GM19351 (cell line): ENCODE results near the gene OR7G3.

Experiments used
- ATAC-seq: cut with Tn5 transposase; IDR thresholded peaks from one replicate; pipeline ENCODE4 v1.9.1; 2021; ENCODE audit warnings: mild to moderate bottlenecking, moderate library complexity; ENCODE audit not compliant: unreplicated experiment

The OR7G3 gene

DNA sequence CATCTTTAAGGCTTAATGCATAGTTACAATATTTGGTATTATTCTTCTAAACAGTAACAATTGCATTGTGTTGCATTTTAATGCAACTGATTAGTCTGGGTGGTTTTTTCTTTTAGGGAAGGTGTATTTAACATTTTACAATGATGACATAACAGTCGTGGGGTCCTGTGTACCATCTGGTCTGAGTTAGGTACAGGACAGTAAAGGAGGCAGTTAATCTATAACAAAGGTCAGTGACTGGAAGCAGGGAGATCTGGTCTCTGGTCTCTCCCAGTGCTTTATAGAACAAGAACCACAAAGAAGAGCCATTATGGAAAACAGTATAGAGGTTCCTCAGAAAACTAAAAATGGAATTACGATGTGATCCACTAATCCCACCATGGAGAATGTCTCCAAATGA, 16.8 kb downstream of the OR7G3 start:
- ATAC-seq = no peak

DNA sequence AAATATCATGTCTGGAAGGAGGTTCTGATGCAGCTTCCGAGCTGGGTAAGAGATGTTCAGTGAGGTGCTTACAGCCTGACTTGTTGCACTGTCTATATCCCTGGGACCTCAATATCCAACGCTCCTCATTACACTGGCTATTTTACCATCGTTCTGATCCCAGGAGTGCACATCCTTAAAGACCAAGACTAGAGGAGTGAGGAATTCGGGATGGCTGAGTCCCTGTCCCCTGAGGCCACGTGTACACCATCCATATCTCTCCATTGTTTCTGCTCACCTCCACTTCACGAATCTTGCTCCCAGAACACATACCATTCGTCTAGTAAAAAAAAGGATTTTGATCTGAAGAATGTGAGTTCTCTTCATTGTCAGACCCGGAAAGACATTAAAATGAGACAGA, 19.4 kb downstream of the OR7G3 start, which contains the start of gene OR7G2:
Gene OR7G2, minus strand, starts transcription at position 101 of the 400 bp plus-strand sequence. CDS start 4,232 bp downstream, outside the sequence.
- no peak for ATAC-seq

DNA sequence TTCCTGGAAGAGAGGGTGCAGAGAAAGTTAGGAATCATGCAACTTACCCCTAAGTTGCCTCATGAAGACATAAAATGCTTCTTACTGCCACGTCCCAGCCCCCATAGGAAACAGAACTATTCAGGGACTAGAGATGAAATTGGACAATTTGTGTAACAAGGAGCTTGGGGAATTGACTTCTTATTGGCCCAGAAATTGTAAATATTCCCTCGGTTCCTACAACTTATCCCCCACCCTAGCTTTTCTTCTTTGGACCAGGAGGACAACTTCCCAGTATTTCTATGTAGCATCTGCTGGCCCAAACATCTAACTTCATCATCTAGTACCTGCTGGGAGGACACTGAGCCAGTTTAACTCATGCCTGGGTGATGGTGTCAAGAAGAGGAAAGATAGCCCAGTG, 40.0 kb downstream of the OR7G3 start, which contains the start of gene OR1M1:
Gene OR1M1, plus strand, starts transcription at position 301 of the 400 bp plus-strand sequence. CDS start 6,184 bp downstream, outside the sequence.
- no peak for ATAC-seq

DNA sequence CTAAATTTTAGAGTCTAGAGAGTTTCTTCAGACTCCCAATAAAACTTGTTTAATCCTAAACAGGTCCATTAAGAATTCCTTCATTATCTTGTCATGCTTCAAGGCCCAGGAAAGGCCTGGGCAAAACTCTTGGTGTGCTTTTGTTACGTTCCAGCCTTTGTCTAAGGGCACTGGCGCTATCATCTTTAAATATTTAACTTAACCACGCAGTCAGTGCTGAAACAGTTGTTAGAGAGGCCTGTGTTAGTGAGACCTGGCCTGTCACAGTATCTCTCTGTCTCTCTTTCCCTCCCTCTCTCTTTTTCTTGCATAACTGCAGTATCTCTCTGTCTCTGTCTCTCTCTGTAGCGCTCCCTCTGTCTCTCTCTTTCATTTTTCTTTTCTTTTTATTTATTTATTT, 48.1 kb downstream of the OR7G3 start:
- ATAC-seq = no peak

DNA sequence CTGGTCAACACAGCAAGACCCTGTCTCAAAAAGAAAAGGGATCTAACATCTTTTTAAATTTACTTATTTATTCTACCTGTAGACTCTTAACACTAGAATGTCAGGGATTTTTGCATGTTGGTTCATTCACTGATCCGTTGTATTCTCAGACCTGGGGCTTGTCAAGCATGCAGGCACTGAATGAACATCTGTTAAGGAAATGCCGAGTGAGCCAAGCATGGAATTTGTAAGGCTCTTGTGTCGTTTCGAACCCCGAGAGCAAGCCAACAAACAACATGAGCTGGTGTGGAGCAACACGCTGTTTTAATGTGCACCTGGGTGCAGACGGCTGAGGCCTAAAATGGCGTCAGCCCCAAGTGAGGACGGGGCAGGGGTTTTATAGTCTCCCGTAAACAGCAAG, 49.8 kb downstream of the OR7G3 start:
- no peak for ATAC-seq
